SHP77 treated with DMSO at 0.1 percent for 48 hours (cell line): ENCODE results near the gene LYRM1.

Experiments
- DNase-seq: peaks from one replicate; lab custom pipeline; 2025; lab: John Stamatoyannopoulos, UW

Gene LYRM1

DNA sequence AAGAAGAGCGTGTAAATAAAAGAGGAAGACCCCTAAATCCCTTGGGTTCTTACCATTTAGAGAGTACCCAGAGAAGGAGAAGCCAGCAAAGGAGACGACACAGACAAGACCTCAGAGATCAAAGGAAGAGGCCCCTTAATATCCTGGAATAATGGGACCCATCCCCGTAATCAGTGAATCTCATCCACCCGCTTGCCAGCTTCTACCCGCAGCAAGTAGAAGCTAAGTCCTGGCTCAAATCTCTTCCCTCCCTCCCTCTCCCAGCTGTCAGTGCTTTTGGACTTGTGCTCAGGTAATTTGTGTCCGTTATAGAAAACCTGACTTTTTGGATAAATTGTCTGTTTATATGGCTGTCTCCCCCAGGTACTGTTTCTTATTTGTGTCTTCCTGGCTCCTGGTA is 1.9 kb downstream of the LYRM1 start:
- no peak for DNase-seq

DNA sequence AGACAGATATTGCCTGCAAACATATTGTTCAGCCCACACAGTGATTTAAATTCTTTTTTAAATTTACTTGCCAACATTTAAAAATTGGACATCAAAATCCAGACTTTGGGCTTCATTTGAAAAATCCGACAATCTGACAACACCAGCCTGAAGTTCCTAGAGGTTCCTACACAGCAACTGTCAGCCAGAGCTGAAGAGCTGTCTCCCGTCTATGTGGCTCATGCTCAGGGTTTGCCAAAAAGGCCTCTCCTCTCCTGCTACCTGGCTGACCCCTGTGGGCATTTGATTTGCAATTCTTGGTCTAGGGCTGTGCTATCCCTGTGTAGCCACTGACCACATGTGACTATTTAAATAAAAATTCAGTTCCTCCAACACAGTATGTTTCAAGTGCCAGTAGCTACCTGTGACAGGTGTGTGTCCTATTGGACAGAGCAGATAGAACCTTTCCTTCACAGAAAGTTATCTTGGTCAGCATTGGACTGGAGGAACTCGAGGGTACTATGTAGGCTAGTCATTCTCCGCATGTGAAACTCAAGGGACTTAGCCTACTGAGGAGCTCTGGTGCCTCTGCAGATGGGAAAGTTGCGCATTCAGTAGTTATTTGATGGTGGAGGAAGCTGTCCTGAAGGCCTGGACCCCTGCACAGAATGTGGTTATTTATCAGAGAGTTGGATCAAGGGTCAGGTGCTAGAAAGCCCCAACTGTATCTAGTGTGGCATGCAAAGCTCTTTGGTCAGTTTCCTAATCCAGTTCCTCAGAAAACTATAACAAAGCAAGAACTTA is 2.7 kb downstream of the LYRM1 start:
- no peak for DNase-seq

GRCh38 chr16:20903899-20904506 is 3.4 kb downstream of the LYRM1 start:
- no peak for DNase-seq

GRCh38 chr16:20904507-20905081 is 4.0 kb downstream of the LYRM1 start:
- DNase-seq: no peak

DNA sequence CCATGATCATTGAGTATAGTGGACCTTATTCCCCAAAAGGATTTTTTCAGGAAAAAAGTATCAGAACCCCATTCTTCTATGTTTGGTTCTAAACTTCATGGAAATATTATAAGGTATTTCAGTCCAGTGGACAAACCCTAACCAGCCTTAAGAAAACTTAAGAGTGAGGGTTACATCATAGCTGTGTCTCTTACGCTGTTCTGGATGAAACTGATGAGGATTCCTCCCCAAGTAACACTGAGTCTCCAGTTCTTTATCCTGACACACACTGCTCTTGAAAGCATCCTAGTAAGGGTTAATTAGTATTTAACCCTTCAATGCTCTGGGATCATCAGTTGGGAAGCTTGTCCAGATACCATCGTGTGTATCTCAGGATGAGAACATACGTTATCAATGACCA is 5.0 kb downstream of the LYRM1 start:
- DNase-seq: no peak

- DNase-seq: no peak
These were observed 6.0 kb downstream of the LYRM1 start for GRCh38 chr16:20906341-20907255.

DNA sequence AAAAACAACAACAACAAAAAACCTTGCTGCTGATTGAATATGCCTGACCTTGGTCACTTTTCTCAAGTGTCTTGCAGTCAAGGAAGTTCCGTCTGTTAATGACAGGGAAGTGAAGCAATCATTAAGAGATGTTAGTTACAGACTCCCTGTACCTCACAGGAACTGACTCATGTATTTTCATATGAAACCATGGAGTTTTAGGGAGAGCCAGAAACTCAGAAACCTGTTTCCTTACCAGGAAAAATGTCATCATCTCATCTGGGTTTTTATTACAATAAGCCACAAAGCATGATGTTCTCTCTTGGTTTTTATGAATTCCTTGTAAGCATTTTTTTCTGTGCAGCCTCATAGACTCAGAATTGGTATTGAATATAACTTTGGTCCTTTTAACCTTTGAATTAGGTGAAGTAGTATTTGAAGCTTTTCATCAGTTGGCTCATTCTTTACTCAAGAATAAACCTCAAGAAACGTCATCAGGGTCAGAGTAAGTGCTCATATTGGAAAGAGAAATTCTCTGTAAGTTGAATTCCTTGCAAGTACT is 10.3 kb downstream of the LYRM1 start:
- no peak for DNase-seq

DNA sequence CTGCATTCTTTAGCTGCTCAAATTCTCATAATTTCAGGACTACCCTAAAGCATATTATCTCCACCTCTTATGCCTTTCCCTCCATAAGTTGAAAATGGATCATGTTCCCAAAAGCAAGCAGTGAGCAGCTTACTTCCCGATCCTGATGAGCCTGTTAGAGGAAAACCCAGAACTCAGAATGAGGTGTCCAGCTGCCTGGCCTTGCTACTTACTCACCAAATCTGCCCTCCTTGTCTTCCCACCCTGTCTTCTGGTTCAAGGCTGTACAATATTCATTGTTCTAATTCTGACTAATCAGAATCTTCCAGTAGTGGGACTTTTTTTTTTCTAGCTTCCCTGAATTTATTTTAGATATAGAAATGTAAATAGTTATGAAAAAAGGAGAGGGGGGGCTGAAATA is 10.8 kb downstream of the LYRM1 start:
- no peak for DNase-seq

DNA sequence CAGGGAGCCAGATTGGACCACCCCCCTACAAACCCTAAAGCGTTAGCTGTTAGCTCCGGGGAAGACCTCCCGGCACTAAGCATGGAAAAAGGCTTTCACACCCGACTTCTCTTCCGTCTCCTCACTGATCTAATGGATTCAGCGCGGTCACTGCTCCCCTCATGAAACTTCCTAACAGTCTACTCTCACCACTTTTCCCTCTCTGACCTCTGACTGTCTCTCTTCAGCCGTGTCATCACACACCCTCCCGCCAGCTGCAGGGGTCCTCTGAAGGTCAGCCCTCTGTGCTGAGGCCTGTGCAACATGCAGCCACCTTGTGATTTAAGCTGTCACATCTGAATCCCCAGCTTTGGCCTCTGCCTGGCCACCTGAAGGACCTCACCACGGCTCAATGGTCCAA is 15.7 kb downstream of the LYRM1 start:
- DNase-seq: no peak

- DNase-seq: no peak
These were observed 16.4 kb downstream of the LYRM1 start for GRCh38 chr16:20916942-20917341.

GRCh38 chr16:20918486-20919239 is 18.1 kb downstream of the LYRM1 start:
- no peak for DNase-seq

GRCh38 chr16:20920091-20920490 is 19.5 kb downstream of the LYRM1 start:
- DNase-seq: no peak

GRCh38 chr16:20920799-20921198 is 20.2 kb downstream of the LYRM1 start:
- DNase-seq: no peak

DNA sequence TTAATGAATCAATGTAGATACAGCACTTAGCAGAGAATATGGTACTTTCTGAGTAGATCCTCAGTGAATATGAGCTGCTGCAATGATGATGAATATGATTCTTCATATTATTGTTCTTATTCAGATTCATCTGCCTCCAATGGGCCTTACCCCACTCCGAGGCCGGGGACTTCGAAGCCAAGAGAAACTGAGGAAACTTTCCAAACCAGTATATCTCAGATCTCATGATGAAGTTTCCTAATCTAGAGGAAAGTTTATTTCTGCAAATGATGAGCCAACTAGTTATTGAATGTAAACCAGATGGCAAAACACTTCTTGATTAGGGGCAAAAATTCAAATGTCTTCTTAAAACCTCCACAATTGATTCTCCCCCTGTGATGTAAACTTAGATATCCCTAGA is 23.3 kb downstream of the LYRM1 start:
- no peak for DNase-seq

DNA sequence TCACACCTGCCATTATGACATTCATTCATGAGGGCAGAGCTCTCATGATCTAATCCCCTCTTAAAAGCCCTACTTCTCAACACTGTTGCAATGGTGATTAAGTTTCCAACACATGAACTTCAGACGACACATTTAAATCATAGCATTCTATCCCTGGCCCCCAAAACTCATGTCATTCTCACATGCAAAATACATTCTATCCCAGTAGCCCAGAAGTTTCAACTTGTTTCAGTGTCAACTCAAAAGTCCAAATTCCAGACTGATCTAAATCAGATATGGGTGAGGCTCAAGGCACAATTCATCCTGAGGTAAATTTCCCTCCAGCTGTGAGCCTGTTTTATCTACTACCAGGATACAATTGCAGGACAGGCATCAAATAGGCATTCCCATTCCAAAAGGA is 25.2 kb downstream of the LYRM1 start:
- DNase-seq: no peak

GRCh38 chr16:20928774-20929411 is 28.3 kb downstream of the LYRM1 start:
- peak; percentile 13 for DNase-seq

DNA sequence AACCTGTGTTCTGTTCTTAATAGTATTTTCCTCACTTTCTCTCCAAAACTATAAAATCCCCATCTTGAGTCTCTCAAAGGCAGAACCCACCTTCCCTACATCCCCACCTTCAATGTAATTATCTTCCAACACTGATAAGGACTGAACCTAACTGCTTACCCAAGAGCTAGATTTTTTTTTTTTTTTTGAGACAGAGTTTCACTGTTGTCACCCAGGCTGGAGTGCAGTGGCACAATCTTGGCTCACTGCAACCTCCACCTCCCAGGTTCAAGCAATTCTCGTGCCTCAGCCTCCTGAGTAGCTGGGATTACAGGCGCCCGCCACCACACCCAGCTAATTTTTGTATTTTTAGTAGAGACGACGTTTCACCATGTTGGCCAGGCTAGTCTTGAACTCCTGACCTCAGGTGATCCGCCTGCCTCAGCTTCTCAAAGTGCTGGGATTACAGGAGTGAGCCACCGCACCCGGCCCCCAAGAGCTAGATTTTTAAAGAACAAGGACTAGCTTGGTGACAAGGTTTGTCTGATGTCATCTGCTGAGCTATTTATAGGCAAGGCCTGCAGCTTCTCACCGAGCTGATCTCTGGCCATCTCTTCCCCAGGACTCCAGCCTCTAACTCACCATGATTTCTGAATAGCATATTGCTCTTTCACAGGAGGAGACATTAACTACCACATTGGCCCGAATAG is 29.2 kb downstream of the LYRM1 start:
- peak; percentile 18 for DNase-seq

DNA sequence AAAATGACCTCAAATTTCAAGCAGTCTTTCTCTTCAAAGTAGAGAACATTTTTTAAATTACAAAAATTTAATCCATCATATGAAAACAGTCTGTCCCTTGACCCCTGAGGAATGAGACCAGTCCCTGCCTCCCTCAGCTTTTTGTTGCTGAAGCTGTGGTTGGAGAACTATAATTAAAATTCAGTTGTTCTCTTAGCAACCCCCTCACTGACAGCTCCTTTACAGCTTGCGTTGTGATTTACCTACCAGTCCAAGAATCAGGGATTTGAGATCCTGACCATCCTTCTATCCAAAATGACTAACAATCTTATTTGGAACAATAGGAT is 29.8 kb downstream of the LYRM1 start:
- no peak for DNase-seq

GRCh38 chr16:20931066-20931600 is 30.6 kb downstream of the LYRM1 start:
- DNase-seq: no peak

GRCh38 chr16:20933589-20933988 is 33.0 kb downstream of the LYRM1 start:
- DNase-seq: no peak
